HG03025 (cell line): ENCODE results near the gene HDGFL2.
A peak's percentile ranks its signal among the peaks of the same experiment; 100 is the strongest.

Experiments
- ATAC-seq: cut with Tn5 transposase; IDR thresholded peaks from one replicate; pipeline ENCODE4 v1.9.1; 2021; ENCODE audit warnings: mild to moderate bottlenecking, moderate library complexity; ENCODE audit not compliant: unreplicated experiment, low FRiP score

The HDGFL2 gene

GRCh38 chr19:4464815-4465581 lies 7.1 kb upstream of the HDGFL2 start:
- no peak for ATAC-seq

- no peak for ATAC-seq
Observed at GRCh38 chr19:4467835-4468234, 4.3 kb upstream of the HDGFL2 start.

DNA sequence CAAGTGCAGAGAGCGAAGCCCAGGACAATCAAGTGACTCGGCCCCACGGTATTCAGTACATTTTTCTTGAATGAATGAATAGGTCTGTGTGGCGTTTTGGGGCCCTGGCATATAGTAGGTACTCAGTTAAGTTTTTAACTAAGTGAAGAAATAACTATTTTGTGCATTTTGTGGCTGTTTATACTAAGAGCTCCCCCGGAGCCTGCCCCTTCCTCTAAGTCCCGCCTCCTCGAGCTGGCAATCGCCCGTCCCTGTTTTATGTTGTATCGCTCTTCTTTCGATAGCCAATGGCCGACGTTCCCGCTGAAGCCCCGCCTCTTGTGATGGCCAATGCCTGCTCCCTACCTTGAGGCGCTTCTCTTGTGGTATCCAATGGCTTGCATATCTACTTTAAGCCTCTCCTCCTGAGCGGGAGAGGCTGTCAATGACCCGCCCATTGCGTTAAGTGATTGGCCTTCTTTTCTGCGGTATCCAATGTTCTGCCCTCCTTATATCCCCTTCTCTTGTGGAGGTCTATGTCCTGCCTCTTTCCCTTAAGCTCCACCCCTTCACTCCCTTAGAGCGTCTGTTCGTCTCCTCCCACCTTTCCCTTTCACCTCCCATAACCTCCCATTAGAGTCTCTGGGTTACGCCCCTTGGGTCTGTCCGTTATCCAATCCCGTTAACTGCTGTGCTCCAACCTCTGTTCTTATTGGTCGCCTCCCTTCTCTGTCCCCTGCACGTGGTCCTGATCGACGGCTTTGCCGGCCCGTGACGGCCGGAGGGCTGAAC lies 509 bp upstream of the HDGFL2 start:
- peak; percentile 75 for ATAC-seq

GRCh38 chr19:4473011-4473762 lies 1.1 kb downstream of the HDGFL2 start:
- ATAC-seq = no peak

GRCh38 chr19:4473763-4474513 lies 1.8 kb downstream of the HDGFL2 start:
- ATAC-seq = no peak

GRCh38 chr19:4474514-4475022 lies 2.5 kb downstream of the HDGFL2 start:
- ATAC-seq = no peak

DNA sequence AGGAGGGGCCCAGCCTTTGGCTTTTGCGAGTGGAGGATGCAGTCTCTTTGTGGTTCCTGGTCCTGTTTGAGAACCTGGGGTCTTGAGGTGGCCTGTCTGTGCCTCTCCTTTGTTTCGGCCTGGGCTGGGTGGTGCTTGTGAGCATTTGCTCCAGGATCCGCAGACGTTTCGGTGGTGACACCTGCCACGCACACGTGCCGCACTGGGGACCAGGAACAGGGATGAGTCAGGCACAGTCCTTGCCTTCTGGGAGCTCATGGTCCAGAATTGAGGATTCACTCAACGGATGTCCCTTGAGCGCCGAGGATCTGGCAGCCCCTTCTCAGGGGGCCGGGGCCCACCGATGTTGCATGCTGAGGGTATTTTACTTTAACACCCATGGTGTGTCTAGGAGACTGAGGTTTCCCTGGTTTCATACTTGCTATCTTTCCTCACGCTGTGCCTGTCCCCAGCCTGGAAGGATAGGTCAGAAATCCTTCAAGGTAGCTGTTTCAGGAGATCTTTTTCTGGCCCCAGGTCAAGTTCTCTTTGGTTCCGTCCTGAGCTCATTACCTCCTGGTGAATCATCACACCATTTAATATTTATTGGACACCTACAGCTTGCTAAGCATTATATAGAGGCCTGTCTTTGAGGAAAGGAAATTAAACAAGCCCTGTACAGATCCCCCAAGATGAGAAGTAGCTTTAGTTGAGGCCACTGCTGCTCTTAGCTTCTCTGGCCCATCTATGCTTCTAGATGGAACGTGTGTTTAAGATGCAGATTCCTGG lies 5.1 kb downstream of the HDGFL2 start:
- ATAC-seq = no peak

DNA sequence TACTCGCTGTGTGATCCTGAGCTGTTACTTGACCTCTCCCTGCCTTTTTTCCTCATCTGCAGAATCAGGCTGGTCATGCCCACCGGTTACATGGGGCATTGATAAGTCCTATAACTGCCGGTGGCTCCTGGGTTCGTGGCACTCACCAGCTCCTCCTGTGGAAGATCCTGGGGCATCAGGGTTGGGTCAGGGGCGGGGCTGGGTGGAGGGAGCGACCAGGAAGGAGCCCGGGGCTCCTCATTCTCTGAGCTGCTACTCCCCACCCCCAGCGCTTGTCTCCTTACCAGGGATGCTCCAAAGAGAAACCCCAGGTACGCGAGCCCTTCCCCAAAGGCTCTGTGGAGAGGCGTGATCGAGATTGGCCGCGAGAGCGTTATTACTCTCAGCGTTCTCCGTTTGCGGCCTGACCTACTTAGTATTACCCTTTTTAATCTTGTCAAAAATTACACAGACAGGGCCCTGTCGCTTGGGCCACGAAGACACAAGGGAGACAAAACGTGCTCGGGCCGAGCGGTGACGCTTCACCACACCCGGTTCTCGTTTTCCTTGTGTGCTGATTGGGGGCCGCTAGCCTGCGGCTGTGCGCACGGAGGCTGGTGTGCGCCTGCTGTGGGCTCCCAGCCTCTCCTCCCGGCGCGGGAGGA lies 10.7 kb downstream of the HDGFL2 start:
- ATAC-seq = no peak

GRCh38 chr19:4483385-4483784 lies 11.3 kb downstream of the HDGFL2 start:
- no peak for ATAC-seq

DNA sequence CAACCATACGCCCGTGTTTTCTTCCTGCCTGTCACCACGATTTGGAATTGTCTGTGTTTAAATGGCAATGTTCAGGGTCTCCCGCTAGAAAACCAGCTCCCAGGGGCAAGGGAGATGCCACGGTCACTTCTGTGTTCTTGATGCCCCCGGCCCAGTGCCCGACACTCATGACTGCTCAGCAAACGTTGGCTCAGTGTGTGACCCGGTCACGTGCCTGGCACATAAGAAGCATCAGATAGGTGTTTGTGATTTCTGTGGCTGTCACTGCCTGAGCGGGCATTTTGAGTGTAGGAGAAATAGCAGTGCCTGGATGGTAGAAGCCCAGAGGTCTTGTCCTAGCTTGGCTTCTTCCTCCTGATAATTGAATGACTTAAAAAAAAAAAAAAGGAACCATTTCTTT lies 15.5 kb downstream of the HDGFL2 start:
- ATAC-seq = no peak

DNA sequence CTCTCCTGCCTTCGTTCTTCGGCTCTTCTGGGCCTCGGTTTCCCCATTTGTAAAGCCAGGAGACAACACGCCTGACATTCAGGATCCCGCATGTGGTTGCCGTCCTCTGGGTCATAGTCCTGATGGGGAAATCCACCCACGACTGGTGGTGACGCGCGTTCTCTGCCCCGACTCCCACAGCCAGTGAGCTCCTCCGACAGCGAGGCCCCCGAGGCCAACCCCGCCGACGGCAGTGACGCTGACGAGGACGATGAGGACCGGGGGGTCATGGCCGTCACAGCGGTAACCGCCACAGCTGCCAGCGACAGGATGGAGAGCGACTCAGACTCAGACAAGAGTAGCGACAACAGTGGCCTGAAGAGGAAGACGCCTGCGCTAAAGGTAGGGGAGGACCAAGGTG lies 16.4 kb downstream of the HDGFL2 start:
- ATAC-seq = no peak

GRCh38 chr19:4491446-4491845 lies 19.3 kb downstream of the HDGFL2 start:
- no peak for ATAC-seq

DNA sequence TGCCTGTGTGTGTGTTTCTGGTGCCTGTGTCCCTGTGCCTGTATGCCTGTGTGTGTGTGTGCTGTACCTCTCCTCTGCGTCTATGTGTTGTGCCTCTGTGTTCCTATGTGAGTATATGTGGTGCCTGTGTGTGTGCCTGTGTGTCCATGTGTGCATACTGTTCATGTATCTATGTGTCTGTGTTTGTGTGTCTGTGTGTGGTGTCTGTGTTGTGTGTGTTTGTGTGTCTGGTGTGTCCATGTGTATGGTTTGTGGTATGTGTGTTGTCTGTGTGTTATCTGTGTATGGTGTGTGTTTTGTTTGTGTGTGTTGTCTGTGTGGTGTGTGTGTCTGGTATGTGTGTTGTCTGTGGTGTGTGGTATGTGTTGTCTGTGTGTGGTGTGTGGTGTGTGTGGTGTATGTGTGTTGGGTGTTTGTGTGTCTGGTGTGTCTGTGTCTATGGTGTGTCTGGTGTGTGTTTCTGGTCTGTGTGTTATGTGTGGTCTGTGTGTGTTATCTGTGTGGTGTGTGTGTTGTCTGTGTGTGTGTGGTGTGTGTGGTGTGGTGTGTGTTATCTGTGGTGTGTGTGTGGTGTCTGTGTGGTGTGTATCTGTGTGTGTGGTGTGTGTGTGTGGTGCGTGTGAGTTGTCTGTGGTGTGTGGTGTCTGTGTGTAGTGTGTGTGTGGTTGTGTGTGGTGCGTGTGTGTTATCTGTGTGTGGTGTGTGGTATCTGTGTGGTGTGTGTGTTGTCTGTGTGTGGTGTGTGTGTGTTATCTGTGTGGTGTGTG lies 20.4 kb downstream of the HDGFL2 start:
- no peak for ATAC-seq

- ATAC-seq = no peak
Observed at GRCh38 chr19:4493104-4493928, 21.2 kb downstream of the HDGFL2 start.

DNA sequence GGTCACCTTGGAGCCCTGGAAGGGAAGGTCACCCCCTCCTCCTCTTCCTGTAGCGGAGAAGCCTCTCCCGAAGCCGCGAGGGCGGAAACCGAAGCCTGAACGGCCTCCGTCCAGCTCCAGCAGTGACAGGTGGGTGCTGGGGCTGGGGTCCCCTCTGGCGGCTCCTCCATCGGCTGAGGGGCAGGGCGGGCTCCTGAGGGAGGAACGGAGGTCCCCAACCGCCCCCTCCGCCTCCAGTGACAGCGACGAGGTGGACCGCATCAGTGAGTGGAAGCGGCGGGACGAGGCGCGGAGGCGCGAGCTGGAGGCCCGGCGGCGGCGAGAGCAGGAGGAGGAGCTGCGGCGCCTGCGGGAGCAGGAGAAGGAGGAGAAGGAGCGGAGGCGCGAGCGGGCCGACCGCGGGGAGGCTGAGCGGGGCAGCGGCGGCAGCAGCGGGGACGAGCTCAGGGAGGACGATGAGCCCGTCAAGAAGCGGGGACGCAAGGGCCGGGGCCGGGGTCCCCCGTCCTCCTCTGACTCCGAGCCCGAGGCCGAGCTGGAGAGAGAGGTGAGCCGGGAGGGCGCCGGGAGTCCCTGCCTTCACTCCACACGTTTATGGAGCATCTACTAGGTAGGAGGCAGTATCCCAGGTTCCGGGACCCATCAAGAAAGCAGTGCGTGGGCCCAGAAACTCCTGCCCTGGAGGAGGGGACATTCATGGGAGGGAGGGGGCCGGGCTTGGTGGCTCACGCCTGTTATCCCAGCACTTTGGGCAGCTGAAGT lies 22.0 kb downstream of the HDGFL2 start:
- ATAC-seq = no peak

DNA sequence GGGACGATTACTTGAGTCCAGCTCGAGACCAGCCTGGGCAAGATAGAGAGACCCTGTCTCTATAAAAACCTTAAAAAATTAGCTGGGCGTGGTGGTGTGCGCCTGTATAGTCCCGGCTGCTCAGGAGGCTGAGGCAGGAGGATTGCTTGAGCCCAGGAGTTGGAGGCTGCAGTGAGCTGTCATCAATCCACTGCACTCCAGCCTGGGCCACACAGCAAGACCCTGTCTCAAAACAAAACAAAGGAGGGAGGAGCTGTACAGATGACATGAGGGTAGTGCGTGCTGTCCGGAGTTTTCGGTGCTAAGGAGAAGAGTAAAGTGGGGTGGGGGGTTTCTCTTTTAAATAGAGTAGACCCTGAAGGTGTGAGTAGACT lies 22.6 kb downstream of the HDGFL2 start:
- no peak for ATAC-seq

DNA sequence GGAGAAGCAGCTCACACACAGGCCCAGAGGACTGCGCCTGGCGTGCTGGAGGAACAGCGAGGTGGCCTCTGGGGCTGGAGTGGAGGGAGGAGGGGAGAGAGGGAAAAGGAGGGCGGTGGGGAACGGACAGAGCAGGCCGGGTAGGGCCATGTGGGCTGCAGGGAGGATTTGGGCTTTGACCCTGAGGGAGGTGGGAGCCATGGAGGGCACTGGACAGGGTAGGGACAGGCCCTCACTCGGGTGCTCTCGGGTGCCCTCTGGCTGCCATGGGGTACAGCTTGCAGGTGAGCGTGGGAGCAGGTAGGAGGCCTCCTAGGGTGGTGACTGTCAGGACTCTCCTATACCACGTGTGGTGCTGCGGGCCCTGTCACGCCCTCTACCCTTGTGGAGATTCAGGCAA lies 23.4 kb downstream of the HDGFL2 start:
- no peak for ATAC-seq
